Measurements from ENCODE around the gene CYP19A1. TPM values are rescaled to one million over a fixed set of nuclear protein-coding genes. Genes with fewer than 3 reads are reported as not detected.

Gene CYP19A1
- total and polyA plus RNA-seq, 4 donors, result 0.03 to 124 (median 0.50) TPM; not detected in 1

DNA sequence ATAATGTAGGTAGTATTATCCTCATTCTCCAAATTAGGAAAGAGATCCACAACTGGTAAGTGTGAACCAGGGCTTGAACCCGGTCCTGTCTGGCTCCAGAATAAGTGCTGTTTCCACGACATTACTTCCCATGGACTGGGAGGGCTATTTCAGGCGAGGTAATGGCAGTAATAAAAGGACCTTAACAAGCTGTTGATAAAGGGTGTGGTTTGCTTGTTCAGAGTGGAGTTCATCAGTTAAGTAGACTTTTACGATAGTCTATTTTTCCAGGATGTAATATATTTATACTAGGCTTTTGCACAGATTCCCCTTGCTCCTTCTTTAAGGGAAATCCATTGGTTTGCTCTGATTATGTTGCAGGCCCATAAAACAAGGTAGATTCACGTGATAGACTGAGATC is 155.3 kb downstream of the CYP19A1 start:
- Histone ChIP-seq H3K27ac (ENCODE audit: low read depth in 1 of 2, low read length in 2 of 2) (no peak overlapping the region), H3K4me1 (ENCODE audit: control insufficient read depth in 4 of 4, insufficient read depth in 4 of 4, low read length in 3 of 4) (peaks cover 0 to 3% (median 0%) of the 10 kb centered on the region in 4 donors), H3K27me3 (ENCODE audit: control insufficient read depth in 4 of 4, insufficient read depth in 4 of 4, low read length in 3 of 4) (peaks cover 0 to 6% (median 0%) of the 10 kb centered on the region in 4 donors), H3K36me3 (ENCODE audit: control insufficient read depth in 4 of 4, insufficient read depth in 3 of 4, low read depth in 1 of 4, low read length in 3 of 4) (no peaks in the 10 kb centered on the region), H3K9ac (ENCODE audit: low read depth in 1 of 2, low read length in 2 of 2) (no peak overlapping the region), H3K9me3 (ENCODE audit: control insufficient read depth in 4 of 4, low read length in 3 of 4) (no peaks in the 10 kb centered on the region), H3K4me3 (ENCODE audit: low read depth in 1 of 3, low read length in 3 of 3) (no peak overlapping the region)
- TF ChIP-seq NR2F2 (IDR thresholded peaks at IDR 0.05) (no peak), HNF4G (IDR thresholded peaks at IDR 0.05) (no peak), RAD21 (IDR thresholded peaks at IDR 0.05) (no peak), FOXA1 (IDR thresholded peaks at IDR 0.05) (no peak), ZBTB33 (IDR thresholded peaks at IDR 0.05) (no peak), ATF3 (IDR thresholded peaks at IDR 0.05) (no peak)
- TF ChIP-seq, protein P1, sequence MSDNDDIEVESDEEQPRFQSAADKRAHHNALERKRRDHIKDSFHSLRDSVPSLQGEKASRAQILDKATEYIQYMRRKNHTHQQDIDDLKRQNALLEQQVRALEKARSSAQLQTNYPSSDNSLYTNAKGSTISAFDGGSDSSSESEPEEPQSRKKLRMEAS (IDR thresholded peaks at IDR 0.05), result no peak
- WGBS, result 85% methylated on average over 5 of the region's 5 CpGs
- DNase-seq (ENCODE audit: low spot score), result no peak

GRCh38 chr15:51181905-51182304 is 156.5 kb downstream of the CYP19A1 start:
- TF ChIP-seq, protein P2, sequence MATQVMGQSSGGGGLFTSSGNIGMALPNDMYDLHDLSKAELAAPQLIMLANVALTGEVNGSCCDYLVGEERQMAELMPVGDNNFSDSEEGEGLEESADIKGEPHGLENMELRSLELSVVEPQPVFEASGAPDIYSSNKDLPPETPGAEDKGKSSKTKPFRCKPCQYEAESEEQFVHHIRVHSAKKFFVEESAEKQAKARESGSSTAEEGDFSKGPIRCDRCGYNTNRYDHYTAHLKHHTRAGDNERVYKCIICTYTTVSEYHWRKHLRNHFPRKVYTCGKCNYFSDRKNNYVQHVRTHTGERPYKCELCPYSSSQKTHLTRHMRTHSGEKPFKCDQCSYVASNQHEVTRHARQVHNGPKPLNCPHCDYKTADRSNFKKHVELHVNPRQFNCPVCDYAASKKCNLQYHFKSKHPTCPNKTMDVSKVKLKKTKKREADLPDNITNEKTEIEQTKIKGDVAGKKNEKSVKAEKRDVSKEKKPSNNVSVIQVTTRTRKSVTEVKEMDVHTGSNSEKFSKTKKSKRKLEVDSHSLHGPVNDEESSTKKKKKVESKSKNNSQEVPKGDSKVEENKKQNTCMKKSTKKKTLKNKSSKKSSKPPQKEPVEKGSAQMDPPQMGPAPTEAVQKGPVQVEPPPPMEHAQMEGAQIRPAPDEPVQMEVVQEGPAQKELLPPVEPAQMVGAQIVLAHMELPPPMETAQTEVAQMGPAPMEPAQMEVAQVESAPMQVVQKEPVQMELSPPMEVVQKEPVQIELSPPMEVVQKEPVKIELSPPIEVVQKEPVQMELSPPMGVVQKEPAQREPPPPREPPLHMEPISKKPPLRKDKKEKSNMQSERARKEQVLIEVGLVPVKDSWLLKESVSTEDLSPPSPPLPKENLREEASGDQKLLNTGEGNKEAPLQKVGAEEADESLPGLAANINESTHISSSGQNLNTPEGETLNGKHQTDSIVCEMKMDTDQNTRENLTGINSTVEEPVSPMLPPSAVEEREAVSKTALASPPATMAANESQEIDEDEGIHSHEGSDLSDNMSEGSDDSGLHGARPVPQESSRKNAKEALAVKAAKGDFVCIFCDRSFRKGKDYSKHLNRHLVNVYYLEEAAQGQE (IDR thresholded peaks at IDR 0.05), result no peak
- TF ChIP-seq HNF4A (conservative IDR thresholded peaks at IDR 0.05) (no peak), ATF3 (IDR thresholded peaks at IDR 0.05) (no peak), HNF4G (IDR thresholded peaks at IDR 0.05) (no peak), RAD21 (IDR thresholded peaks at IDR 0.05) (no peak), FOXA2 (IDR thresholded peaks at IDR 0.05) (no peak), SP1 (IDR thresholded peaks at IDR 0.05) (no peak), GABPA (IDR thresholded peaks at IDR 0.05 in 1 of 2, conservative IDR thresholded peaks at IDR 0.05 in 1 of 2) (no peak), ZBTB33 (IDR thresholded peaks at IDR 0.05) (no peak), FOXA1 (IDR thresholded peaks at IDR 0.05) (no peak), YY1 (IDR thresholded peaks at IDR 0.05) (no peak)
- TF ChIP-seq, protein P1 (IDR thresholded peaks at IDR 0.05), result no peak
- Histone ChIP-seq H3K9me3 (ENCODE audit: control insufficient read depth in 4 of 4, low read length in 3 of 4) (no peaks in the 10 kb centered on the region), H3K4me3 (ENCODE audit: low read depth in 1 of 3, low read length in 3 of 3) (no peak overlapping the region), H3K9ac (ENCODE audit: low read depth in 1 of 2, low read length in 2 of 2) (no peak overlapping the region), H3K4me1 (ENCODE audit: control insufficient read depth in 4 of 4, insufficient read depth in 4 of 4, low read length in 3 of 4) (peaks cover 0 to 3% (median 0%) of the 10 kb centered on the region in 4 donors), H3K27me3 (ENCODE audit: control insufficient read depth in 4 of 4, insufficient read depth in 4 of 4, low read length in 3 of 4) (peaks cover 0 to 2% (median 0%) of the 10 kb centered on the region in 4 donors), H3K36me3 (ENCODE audit: control insufficient read depth in 4 of 4, insufficient read depth in 3 of 4, low read depth in 1 of 4, low read length in 3 of 4) (no peaks in the 10 kb centered on the region), H3K27ac (ENCODE audit: low read depth in 1 of 2, low read length in 2 of 2) (no peak overlapping the region)
- WGBS, result 36% methylated on average over 1 of the region's 1 CpG
- no peak for DNase-seq (ENCODE audit: low spot score)
